Activated CD4-positive, CD25-positive, alpha-beta regulatory T cell (primary cell): Measurements from ENCODE around the gene WBP1L.
"Not testable (repeated sequence)": the region's sequence is repeated elsewhere in the genome, so short reads cannot be mapped to it uniquely, and the experiment has no call there.

Experiments used
- DNase-seq, 4 experiments: peaks; one replicate each; lab custom pipeline; 2025; lab: John Stamatoyannopoulos, UW

The WBP1L gene

GRCh38 chr10:102723989-102724388, 19.8 kb upstream of the WBP1L start:
- no peak for DNase-seq

DNA sequence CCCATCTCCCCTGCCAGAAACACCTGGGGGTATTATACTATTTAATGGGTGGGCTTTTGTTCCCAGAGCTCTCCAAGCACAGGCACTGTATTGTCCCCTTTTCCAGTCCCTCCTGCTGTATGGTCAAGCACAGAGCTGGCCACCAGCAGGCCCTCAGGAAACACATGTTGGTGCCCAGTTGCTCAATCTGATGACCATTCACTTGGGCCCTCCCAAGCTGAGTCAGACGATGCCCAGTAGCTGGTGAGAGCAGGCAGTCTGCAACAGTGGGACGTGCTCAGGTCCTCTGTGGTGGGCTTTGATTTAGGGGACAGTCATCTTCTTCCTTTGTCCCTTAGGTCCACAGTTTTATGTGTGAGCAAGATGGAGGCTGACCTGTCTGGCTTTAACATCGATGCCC, 17.5 kb upstream of the WBP1L start:
- DNase-seq: no peak

DNA sequence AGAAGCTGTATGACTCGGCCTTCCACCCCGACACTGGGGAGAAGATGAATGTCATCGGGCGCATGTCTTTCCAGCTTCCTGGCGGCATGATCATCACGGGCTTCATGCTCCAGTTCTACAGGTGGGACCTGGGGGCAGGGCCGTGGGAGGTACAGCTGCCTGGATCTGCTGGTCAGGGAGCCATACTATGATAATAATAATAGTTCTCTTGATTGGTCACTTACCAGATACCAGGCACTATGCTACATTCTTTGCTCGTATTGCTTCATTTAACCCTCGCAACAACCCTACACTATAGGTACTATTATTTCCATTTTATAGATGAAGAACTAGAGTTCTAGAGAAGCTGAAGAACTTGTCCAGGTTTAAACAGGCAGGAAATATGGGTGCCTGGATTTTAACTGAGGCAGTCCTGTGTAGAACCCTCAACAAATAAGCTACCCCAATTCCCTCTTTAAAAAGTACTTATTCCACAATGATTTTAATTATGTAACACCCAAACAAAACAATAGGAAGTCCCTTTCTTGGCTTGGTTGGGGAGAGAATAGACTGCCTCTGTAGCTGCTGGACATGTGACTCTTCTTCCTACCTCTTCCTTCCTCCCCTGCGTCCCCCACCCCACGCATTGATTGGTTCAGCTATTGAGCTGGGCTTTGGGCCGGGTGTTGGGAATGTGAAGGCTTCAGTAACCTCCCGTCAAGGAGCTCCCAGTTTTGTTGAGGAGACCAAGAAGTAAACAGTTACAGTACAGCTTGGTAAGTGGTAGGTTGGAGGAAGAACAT, 16.5 kb upstream of the WBP1L start:
- DNase-seq: no peak

DNA sequence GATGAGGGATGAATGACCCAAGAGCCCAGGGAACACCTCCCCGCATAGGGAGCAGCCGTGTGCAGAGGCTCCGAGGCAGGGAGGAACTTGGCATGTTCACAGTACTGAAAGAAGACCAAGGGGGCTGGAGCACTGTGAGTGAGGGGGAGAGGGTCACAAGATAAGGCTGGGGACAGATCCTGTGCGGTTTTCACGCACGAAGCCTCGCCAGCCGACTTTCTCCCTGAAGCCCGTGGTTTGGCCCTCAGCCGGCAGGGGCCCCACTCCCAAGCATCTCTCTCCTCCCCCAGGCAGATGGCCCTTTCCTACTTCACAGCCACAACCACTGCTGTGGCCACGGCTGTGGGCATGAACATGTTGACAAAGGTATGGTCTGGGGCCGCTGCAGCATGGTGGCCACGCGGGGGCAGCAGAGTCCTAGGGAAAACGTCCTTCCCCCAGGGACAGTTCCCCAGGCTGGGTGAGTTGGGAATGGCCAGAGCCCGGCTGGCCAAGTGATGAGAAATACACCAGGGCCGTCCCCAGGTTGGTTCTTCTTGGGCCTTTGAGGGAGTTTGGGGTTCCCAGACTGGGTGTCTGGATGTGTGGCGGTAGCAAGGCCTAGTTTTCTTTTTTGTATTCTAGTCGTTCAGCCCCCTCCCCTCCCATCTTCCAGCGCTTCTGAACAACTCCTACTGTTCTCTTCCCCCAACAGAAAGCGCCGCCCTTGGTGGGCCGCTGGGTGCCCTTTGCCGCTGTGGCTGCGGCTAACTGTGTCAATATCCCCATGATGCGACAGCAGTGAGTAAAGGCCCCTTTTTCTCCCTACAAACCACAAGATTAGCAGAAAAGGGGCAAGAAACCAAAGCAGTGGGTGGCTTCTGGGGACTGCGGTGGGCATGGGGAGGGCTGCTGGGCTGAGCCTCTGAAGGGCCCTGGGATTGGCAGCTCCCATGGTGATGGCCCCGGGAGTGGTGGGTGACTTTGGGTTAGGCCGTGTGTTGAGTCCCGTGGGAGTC, 14.4 kb upstream of the WBP1L start:
- peak; percentile 7 to 27 (median 20) for DNase-seq

DNA sequence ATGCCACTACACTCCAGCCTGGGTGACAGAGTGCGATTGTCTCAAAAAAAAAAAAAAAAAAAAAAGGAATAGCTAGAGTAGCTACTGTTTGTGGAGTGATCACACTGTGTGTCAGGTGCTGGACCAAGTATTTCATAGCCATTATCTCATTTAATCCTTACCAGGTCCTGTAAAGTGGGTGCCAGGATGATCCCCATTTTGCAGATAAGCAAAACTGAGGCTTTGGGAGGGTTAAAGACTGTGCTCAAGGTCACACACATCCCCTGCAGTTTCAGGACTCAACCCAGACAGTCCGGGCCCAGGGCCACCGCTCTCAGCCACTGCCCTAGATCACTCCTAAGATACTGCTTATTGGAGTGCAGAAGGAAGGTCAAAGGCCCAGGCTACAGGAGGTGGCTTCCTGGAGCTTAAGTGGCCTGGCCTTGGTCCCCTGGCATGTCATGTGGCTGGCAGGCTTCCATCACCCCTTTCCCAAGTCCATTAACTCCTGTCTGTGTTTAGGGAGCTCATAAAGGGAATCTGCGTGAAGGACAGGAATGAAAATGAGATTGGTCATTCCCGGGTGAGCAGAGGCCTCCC, 12.4 kb upstream of the WBP1L start:
- DNase-seq: no peak

GRCh38 chr10:102732661-102733060, 11.1 kb upstream of the WBP1L start:
- DNase-seq: no peak

DNA sequence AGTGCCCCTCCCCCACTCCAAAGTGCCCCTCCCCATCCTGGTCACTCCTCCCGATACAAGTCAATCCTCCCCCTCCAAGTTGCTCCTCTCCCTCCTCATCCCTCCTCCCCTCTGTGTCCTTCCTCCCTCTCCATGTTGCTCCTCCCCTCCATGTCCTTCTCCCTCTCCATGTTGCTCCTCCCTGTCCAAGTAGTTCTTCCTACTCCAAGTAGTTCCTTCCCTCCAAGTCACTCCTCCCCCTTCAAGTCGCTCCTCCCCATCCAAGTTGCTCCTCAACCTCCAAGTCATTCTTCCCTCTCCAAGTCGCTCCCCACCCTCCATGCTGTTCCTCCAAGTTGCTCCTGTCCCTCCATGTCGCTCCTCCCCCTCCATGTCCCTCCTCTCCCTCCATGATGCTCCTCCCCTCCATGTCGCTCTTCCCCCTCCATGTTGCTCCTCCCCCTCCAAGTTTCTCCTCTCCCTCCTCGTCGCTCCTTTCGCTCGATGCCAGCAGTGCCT, 8.6 kb upstream of the WBP1L start:
- no peak for DNase-seq

- DNase-seq: no peak
Observed at GRCh38 chr10:102738692-102739121, 5.0 kb upstream of the WBP1L start.

DNA sequence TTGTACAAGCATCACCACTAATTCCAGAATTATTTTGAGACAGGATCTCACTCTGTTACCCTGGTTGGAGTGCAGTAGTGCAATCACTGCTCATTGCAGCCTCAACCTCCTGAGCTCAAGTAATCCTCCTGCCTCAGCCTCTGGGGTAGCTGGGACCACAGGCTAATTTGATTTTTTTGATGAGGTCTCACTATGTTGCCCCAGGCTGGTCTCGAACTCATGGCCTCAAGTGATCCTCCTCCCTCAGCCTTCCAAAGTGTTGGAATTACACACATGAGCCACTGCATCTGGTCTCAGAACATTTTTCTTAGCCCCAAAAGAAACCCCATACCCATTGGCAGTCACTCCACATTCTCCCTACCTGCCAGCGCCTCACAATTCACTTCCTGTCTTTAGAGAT, 3.5 kb upstream of the WBP1L start:
- no peak for DNase-seq

GRCh38 chr10:102741726-102742237, 2.0 kb upstream of the WBP1L start:
- DNase-seq: no peak

GRCh38 chr10:102742313-102742712, 1.4 kb upstream of the WBP1L start:
- not testable (repeated sequence) for DNase-seq

DNA sequence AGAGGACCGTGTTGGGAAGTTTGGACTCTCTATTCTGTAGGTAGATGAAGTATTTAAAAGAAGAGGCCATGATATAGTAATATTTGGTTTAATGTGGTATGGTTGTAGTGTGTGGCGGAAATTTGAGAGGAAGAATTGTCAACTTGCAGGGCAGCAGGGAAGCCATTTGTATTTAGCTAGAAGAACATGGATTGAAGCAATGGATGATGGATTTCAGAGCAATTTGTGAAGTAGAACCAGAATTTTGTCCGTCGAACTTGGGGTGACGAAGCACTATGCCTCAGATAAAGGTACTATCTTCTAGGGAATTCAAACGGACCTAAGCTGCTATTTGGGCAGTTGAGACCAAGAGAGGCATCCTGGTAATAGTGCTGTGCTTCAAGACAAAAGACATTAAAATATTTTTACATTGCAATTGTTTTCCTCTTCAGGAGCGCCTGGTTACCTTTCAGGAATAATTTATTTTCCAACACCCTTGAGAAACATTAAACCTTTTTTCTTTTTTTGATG, 615 bp upstream of the WBP1L start:
- no peak for DNase-seq

- DNase-seq: no peak
Observed at GRCh38 chr10:102744374-102745051, 765 bp downstream of the WBP1L start.

DNA sequence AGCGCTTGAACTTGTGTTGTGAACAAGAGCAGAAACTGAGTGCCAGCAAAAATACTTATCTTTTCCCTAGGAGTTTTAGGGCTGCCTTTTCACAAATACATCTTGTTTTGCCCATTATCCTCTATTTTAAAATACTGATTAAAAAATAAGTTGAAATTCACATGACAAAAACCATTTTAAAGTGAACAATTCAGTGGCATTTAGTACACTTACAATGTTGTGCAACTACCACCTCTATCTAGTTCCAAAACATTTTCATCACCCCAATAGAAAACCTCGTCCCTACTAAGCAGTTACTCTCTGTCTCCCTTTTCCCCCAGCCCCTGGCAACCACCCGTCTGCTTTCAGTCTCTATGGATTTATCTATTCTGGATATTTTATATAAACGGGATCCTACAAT, 1.4 kb downstream of the WBP1L start:
- DNase-seq: no peak

DNA sequence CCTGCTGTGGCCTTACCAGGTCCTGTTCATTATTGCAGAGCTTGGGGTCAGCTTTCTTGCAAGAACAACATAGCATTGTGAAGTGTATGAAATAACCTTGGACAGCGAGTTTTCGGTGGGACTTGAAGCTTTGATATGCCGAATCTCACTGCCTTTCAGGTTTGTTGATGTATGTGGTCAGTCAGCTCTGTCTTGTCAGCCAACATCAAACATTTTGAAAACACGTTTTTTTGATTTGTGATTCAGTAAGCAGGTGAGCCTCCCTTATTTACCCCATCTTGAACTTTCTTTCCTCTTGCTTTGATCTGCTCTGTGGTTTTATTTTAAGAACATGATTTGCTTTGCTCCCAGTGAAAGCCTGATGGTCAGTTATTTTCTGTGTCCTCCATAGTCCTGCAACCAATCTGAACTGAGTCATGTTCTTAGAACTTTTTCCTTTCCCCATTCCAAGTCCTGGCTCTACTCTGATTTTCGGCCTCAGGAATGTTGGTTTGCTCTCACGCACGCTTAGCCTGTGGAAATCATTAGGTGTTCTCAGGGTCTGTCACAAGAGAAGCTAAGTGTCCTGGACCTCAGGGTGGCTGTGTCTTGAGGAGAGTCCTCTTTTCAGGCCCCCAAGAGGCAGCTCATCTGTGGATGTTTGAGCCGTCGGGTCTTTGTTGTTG, 8.7 kb downstream of the WBP1L start:
- no peak for DNase-seq

DNA sequence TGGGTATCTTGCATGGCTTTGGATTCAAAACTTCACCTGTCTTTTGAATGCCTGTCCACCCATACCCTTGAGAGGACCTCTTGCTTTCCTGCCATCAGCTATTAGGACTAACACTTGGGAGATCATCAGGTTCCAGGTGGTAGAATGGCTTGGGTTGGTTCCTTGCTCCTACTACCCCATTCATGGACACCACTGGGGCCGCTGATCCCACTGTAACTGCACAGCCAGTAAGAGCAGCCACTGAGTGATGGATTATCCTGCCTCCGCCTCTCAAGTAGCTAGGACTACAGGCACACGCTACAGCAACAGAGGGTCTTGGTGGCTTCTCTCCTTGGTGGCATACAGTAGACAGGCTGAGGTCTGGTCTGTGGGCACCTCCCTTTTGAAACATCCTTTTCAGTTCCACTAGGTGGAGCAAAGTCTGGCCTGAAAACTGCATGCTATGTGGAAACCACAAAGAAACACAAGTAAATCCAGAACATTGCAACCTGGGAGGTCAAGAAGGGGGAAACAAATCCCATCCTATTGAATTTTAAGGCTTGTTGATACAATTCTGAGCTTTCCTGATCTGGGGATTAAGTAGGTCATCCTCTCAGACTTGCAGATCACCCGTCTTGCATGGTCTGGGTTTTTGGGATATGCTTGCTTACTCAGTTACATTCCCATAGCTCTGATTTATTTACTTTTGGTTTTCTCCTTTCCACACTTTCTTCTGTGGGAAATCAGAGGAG, 9.4 kb downstream of the WBP1L start:
- DNase-seq: no peak

DNA sequence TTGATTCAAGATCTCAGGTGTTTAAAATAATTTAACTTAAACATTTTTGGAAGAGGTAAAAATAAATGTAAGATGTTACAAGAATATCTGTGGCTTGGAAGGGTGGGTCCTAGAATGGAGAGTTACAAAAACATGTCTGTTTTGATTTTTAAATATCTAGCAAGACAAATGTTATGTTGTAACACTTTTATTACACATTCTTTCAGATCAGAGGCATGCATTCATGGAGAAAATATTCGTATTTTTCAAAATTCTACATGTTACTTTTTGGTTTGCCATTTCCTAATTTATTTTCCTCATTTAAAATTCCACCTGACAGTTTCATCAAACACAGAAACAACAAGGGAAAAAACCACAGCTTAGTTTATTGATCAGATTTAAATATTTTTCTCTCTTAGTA, 10.0 kb downstream of the WBP1L start:
- DNase-seq: no peak

DNA sequence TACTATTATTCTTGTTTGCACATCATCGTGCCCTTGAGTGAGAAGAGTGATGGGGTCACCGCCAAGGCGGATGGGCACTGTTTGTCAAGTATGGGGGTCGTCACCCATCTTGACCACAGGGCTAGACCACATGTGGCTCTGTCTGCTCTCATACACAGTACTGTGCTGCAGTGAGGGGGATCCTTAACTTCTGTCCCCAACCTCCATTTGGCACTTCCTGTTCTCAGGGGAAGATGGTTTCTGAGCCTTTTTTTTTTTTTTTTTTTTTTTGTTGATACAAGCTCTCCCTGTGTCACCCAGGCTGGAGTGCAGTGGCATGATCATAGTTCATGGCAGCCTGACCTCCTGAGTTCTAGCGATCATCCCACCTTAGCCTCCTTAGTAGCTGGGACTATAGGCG, 13.6 kb downstream of the WBP1L start:
- DNase-seq: no peak

- DNase-seq: no peak
Observed at GRCh38 chr10:102758240-102758932, 14.6 kb downstream of the WBP1L start.

GRCh38 chr10:102758933-102759262, 15.2 kb downstream of the WBP1L start:
- DNase-seq: not testable (repeated sequence)
